HG03575 (cell line): ENCODE results near the gene RAB8A.
"Not testable (repeated sequence)": the region's sequence is repeated elsewhere in the genome, so short reads cannot be mapped to it uniquely, and the experiment has no call there.

Experiments
- ATAC-seq: cut with Tn5 transposase; IDR thresholded peaks from one replicate; pipeline ENCODE4 v1.9.1; 2021; ENCODE audit not compliant: unreplicated experiment, insufficient number of reproducible peaks, low FRiP score; ENCODE audit errors: extremely low read depth

Gene RAB8A

DNA sequence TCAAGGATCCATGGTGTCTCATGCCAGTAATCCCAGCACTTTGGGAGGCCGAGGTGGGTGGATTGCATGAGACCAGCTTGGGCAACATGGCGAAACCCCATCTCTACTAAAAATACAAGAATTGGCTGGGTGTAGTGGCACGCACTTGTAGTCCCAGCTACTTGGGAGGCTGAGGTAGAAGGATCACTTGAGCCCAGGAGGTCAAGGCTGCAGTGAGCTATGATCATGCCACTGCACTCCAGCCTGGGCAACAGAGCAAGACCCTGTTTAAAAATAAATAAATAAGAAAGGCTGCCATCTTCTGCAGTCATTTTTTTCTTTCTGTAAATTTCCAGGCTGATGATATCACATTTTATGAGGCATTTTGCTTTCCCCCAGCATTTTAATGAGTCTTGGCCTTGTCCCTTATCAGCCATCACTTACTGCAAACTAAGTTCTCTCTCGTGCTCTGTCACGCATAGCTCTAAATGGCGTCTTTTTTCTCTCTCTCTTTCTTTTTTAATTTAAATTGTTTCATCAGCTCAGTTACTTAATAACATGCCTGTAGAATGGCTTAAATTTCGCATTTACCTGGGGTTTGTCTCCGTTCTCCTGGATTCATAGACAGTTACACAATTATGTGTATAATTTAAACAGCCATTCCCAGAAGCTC is 12.2 kb upstream of the RAB8A start:
- not testable (repeated sequence) for ATAC-seq

GRCh38 chr19:16100524-16100923 is 11.2 kb upstream of the RAB8A start:
- ATAC-seq = no peak

DNA sequence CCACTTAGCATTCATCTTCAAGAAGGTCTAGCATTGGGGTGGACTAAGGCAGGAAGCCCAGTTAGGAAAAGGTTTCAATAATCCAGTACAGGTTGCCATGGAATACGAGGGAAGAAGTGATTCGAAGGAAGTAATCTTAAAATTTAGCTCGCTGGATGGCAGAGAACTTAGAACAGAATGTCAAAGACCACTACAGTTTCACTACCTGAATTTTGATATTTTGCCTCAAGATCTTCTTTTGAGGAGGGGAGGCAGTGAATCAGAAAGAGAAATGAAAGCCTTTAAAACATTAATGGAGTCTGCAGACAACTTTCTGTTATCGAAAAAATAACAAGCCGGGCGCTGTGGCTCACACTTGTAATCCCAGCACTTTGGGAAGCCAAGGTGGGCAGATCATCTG is 7.0 kb upstream of the RAB8A start:
- no peak for ATAC-seq

DNA sequence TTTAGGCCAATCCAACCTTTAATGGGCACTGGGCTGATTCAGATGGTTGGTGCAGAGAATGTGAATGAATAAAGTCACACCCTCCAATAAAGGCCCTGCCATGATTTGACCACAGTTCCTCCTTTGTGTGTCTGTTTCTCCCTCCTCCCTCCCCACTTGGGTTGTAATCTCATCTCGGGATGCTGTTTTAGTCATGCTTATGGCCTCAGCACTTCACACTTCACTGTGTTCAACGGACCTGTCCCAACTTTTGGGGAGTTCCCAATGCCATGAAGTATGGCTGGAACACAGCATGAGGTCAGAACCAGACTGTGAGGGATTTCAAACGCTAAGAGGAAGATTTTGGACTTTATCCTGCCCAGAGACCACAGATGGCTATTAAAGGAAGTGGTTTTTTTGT is 5.6 kb upstream of the RAB8A start:
- no peak for ATAC-seq

- no peak for ATAC-seq
Observed at GRCh38 chr19:16111909-16112752, 442 bp downstream of the RAB8A start.

DNA sequence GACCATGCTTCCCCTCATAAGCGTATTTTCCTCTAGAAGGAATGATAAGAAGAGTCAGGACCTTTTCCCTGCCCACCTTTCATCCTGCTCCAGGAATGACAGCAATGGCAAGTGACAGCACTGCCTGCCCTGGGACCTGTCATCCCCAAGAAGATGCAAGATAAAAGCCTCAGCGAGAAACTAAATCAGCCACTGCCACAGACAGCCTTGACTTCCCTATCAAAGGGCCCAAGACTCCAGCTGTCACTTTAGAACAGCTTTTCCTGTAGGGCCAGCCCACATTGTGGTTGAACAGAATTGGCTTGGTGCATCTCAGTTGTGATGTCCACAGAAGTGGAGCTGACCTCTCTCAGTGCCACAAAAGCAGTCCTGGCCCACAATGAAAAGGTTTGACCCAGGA is 1.1 kb downstream of the RAB8A start:
- ATAC-seq = no peak

- ATAC-seq = no peak
Observed at GRCh38 chr19:16113727-16114126, 2.0 kb downstream of the RAB8A start.

GRCh38 chr19:16115301-16116039 is 3.8 kb downstream of the RAB8A start:
- ATAC-seq = no peak

GRCh38 chr19:16116067-16116466 is 4.4 kb downstream of the RAB8A start:
- ATAC-seq = no peak

DNA sequence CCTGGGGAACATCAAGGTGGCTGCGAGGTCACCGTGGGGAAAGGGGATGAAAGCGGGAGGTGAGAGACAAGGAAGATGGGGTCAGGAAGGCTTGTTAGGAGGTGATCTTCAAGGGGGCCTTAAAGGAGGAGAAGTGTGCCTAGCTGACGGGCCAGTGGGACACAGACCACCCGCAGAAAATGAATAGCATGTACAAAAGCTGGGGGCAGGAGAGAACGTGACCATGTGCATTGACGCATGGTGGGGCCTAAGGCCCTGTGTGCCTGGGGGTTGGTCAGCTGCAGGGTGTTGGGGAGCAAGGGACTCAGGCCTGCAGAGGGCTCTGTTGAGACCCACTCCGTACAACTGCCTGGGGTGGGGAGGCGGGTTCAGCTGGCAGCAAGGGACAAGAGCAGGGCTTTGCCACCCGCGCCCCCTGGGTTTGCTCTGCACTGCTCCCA is 5.9 kb downstream of the RAB8A start:
- no peak for ATAC-seq

- ATAC-seq = no peak
Observed at GRCh38 chr19:16118489-16119033, 6.9 kb downstream of the RAB8A start.

DNA sequence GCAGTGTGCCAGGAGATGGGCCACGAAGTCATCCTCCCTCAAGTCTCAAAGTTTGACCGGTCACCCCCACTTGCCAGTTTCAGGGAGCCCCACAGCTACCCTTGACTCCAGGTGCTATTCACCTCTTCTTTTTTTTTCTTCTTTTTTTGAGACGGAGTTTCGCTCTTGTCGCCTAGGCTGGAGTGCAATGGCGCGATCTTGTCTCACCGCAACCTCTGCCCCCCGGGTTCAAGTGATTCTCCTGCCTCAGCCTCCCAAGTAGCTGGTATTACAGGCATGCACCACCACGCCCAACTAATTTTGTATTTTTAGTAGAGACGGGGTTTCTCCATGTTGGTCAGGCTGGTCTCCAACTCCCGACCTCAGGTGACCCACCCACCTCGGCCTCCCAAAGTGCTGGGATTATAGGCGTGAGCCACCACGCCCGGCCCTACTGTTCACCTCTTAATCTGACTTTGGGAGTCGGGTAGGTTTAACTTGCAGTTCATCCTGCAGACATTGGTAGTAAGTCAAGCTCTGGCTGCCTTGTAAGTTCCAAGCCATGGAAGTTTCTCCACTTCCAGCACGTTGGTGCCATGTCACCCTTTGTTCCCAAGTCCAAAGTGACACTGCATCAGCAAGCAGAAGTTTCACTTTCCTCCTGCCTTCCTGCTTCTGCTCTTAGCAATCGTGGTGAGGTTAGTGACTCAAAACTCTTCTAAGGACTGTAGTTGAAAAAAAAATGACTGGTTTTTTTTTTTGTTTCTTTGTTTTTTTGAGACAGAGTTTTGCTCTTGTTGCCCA is 7.6 kb downstream of the RAB8A start:
- not testable (repeated sequence) for ATAC-seq

DNA sequence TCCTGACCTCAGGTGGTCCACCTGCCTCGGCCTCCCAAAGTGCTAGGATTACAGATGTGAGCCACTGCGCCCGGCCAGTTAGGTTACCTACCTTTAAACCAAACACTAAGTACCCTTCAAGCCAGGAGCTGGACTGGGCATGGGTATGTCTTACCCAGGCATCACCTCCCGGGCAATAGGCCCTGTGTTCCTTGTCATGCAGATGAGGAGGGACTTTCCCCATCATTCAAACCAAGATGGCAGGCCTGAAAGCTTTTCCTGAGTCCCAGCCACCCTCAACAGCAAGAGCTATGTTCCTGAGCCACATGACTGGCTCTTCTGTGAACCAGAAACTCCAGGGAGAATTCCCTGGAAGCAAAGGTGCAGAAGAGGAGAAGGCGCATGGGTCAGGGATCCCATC is 9.5 kb downstream of the RAB8A start:
- ATAC-seq = no peak

DNA sequence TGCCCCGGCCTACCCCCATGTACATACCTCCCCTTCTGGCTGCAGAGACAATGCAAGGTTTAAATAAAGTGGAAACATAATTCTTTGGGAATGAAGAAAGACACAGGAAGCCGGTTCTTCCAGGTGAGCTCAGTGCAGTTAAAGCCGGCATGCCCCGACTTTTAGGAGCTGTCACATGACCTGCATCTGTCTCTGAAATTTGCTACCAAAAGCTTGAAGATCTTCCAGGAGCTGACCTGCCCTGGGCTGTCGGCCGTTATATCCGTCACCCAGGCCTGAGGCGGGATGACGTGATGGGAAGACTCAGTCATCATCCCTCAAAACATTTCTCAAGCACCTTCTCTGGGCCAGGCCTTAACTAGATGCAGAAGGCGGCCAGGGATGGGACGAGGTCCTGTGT is 10.3 kb downstream of the RAB8A start:
- no peak for ATAC-seq

DNA sequence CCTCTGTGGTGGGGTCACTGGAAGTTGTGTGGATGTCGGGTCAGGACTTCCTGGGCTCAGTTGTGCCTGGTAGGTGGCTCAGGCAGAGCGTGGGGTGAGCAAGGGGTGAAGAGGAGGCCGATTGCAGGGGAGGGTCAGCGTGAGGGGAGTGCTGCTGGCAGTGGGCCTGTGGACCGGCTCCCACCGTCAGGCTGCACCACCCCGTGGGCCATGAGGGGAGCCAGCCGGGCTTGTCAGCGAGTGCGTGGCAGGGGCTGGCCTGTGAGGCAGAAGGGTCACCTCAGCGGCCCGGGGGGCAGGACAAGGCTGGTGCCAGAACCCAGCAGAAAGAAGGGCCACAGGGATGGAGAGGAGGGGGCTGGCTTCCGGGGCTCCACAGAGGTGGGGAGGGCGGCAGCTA is 13.3 kb downstream of the RAB8A start:
- no peak for ATAC-seq

DNA sequence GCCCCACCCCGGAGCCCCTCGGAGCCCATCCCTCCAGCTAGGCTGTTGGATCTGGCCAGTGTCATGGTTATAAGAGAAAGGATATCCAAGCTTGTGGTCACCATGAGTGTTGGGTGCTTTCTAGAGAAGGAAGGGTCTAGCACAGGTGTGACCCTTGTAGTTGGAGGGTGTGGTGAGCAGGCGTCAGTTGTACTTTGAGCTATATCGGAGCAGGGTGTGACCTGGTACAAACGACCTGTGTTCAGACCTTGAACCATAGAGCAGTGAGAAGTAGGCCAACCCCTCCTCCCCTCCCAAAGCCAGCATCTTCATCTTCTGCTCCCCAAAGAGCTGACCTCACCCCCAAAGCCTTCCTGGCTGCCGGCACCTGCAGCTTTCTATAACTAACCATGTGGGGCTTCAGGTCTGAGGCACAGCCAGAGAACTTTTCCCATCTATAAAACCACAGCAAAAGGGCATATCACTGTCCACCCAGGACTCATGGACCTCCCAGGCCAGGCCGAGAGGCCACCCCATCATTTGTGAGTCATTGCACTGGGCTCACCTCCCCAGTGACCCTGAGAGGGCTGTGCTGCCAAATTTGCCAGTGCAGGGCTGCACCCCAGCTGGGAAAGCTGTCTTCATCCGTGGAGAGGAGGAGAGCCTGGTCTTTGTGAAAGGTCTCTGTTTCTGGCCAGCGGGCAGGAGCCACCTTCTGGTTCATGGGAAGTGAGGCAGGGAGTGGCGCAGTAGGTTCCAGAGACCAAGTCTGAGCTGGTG is 14.2 kb downstream of the RAB8A start:
- no peak for ATAC-seq

GRCh38 chr19:16127080-16127479 is 15.4 kb downstream of the RAB8A start:
- no peak for ATAC-seq

- ATAC-seq = no peak
Observed at GRCh38 chr19:16127776-16128371, 16.2 kb downstream of the RAB8A start.
